Measurements from ENCODE around the gene HMGCS2. TPM values are rescaled to one million over a fixed set of nuclear protein-coding genes. Genes with fewer than 3 reads are reported as not detected.
A peak's percentile ranks its signal among the peaks of the same experiment; 100 is the strongest.
"Not testable (repeated sequence)": the region's sequence is repeated elsewhere in the genome, so short reads cannot be mapped to it uniquely, and the experiment has no call there.

HMGCS2 gene
- total RNA-seq, 1 experiment from 2014 or later, result not detected

DNA sequence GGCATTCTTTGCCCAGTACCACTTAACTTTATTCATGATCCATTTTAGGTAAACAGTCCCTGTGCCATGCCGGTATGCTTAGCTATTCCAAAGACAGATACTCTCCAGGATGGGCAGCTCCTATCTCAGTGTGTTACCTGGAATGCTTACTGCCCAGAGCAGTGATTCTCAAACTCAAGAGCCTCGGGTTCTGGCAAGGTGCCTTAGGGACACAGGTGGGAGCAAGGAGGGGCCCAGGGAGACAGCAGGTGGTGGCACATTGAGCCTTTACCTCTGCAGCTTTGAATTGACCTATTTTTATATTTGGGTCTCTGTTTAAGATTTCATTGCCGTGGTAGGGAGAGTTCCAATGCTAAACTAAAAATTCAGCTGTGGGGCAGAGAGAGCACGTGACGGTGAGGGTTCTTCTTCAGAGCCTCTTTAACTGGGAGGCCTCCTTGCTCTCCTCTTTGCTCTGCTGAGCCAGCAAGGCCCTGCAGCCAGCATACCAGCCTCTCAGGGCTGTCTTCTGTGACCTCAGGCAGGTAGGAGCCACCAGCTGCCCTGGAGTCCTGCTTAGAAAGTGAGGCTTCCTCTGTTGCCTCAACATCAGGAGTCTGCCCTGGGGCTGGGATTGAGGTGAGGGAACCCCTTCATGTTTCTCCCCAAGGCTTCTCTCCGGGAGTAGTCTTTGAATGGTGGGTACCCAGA, 36.8 kb downstream of the HMGCS2 start:
- DNase-seq (ENCODE audit: low read depth), result no peak

DNA sequence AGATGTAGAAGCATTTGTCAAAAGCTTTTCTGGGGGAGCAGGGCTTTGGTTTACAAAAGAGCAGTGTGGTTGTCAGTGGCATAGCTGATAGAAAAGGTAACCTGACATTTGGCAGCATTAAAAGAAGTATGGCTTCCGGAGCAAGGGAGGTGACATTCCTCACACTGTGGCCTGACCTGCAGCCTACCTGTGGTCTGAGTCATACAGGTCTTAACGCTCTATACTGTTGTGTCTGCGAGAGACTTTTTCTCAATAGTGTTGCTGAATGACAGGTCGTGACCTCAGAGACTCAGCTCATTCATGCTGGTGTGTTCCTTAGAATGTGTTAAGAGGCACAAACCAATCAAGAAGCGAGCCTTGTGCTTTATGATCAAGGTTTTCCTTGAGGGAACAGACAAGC, 37.6 kb downstream of the HMGCS2 start:
- DNase-seq (ENCODE audit: low read depth), result no peak

DNA sequence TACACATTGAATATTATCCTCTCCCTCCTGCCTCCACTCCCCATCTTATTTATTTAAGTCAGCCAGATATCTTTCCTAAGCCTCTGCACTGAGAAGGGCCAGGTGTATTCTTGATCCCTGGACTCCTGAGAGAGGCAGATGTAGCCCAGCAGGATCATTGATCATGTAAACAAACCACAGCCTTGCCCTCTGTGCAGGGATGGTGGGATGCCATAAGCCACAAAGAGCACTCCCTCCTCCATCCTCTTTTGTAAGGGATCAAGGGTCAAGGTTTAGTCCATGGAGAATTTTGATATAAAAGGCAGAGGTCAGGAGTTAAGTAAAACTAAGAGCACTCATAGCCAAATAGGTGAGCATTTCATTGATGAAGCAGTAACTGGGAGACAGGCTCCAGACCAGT, 39.7 kb downstream of the HMGCS2 start:
- DNase-seq (ENCODE audit: low read depth), result no peak

DNA sequence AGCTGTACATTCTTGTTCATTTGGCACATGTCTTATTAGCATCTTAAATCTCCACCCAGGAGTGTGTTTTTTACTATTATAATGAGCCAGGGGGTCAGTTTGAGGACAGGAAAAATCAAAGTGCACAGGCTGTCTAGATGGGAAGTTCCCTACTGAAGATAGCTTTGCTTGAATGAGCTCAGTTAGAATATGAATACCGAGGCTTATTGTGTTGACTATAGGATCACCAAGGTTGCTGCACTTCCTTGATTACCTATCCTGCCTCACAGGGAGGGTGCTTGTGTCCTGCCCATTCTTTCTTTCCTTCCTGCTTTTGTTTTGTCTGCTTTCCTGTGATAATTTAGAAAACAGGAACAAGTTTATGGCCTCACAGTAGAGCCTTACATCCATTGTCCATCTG, 40.7 kb downstream of the HMGCS2 start:
- no peak for DNase-seq (ENCODE audit: low read depth)

DNA sequence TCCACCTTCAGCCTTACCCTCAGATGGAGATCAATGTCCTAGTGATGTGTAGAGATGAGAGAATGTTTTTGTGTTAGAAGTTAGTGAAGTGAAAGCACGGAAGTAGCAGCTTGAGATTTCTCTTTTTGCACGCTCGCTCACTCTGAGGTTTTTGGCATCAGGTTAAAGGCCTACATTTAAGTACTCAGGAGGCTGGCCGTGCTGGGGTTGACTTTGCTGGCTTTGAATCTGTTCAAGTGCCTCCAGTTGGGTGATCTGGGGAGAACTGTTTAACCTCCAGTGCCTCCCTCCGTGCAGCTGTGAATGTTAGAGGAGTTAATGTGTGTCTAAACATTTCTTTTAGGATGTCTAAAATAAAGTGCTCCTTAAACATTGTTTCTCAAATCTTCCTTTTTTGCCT, 43.1 kb downstream of the HMGCS2 start:
- DNase-seq (ENCODE audit: low read depth), result no peak

DNA sequence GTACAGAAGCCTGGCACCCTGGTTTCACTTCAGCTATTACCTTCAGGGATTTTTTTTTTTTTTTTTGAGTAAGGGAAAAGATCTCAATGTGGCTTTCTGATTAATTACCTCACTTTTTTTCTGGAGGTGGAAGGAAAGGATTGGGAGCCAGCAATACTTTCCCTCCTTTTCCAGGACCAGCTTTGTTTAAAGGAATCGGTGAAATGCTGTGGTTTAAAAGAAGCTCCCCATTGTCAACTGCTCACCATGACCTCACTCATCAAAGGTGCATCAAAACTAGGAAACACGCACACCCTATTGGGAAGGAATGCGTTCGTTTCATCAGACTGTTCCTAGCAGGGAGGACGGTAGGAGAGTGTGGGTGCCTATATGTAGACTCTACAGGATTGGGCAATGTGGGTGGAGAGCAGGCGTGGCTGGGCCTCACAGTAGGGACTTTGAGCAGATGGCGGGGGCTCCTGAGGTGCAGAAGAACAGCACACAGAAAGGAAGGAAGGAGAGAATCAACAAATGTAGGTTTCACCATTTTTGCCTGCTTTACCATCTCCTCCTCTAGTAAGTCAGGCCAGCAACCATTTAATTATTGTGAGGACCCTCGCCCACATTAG, 44.0 kb downstream of the HMGCS2 start:
- DNase-seq (ENCODE audit: low read depth), result no peak

DNA sequence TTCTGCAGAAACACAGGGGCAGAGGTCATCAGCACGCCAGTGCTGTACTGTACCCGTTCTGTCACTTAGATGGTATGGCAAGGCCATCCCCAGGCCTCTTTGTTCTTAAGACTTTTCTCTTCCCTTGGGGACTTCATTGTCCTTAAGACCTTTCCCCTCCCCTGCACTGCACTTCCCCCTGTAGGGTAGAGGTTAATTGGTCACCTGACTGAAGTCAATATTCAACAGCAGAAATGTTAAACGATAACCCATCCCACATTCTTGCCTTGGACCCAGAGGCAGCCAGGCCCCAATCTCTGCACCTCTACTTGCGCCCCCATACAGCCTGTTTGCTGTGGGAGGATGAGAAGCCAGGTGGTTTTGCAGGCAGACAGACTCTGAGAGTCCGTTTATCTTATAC, 46.8 kb downstream of the HMGCS2 start:
- DNase-seq (ENCODE audit: low read depth), result no peak

DNA sequence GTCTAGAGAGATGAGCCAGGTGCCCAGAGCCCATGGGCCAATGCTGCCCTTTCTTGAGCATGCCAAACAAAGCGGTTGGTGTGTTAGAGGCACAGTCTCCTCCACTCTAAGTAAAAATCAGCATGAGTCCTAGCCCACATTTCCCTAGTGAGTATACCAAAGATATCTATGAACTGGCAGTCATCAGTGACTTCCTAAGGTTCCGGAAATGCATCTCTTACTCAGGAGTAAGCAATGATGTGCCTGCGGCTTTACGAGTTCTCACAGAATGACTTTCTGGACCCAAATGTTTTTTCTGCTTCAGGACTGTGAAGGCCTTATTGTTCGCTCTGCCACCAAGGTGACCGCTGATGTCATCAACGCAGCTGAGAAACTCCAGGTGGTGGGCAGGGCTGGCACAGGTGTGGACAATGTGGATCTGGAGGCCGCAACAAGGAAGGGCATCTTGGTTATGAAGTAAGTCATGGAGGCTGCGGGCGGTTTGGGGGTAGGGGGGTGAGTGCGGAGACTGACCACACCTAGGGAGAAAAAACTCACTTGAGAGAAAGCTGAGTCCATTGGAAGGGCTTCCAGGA, 47.8 kb downstream of the HMGCS2 start:
- DNase-seq (ENCODE audit: low read depth), result no peak

DNA sequence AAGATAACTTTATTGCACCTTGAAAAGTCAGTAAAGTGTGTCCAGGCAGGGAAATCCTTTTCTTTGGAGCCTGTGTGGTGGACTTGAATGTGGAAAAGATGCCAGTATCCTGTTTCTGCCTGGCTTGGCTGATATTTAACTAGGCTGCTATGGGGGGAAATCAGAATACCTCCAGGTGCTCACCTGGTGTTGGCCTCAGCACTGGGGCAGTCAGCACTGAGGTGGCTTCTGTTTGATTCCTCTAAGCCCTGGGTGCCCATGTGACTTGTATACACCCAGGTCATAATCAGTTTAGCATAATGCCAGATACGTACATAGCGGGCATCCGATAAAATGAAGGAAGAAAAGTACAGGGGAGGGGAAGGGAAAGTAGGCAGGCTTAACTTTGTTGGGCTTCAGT, 49.7 kb downstream of the HMGCS2 start:
- DNase-seq (ENCODE audit: low read depth), result no peak

DNA sequence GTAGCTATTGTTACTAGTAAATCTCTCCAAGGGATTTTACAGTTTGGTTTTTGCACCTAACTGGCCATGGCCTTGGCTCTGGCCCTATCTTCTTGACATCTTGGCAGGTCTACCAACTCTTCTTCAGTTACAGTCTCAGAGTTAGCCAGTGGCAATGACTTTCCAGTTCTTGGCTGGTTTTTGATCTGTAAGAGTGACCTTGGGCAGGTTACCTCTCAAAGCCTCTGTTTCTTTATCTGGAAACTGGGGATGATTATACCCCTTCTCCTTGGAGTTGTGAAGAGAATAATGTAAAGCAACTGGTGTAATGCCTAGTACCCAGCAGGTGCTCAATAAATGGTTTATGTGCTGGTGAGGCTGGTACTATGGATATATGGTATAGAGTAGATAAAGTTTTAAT, 50.3 kb downstream of the HMGCS2 start:
- no peak for DNase-seq (ENCODE audit: low read depth)

DNA sequence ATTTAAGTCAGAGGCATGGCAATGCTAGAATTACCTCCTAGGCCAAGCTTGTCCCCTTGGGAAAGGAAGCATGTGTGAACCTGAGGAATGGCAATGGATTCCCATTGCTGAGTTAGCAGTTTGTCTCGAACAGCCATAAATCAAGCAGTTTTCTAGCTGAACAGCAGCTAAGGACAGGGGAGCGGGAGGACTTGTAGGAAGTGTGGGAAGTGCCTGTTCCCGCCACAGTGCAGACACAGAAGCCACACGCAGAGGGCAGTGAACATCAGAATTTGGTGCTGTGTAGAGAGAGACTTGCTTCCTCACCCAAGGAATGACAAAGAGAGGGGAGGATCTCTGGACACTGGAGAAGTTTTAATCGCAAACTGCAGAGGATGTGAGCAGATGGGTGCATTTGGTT, 53.2 kb downstream of the HMGCS2 start:
- DNase-seq (ENCODE audit: low read depth), result no peak

DNA sequence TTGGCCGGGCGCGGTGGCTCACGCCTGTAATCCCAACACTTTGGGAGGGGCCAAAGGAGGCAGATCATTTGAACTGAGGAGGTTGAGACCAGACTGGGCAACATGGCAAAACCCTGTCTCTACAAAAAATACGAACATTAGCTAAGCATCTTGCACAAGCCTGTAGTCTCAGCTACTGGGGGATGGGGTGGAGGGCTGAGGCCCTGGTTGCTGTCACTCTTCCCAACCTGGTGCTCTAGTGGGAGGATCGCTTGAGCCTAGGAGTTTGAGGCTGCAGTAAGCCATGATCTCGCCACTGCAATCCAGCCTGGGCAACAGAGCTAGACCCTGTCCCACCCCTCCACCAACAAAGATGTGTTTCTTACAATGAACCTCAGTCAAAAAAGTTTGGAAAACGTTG, 54.1 kb downstream of the HMGCS2 start:
- no peak for DNase-seq (ENCODE audit: low read depth)

DNA sequence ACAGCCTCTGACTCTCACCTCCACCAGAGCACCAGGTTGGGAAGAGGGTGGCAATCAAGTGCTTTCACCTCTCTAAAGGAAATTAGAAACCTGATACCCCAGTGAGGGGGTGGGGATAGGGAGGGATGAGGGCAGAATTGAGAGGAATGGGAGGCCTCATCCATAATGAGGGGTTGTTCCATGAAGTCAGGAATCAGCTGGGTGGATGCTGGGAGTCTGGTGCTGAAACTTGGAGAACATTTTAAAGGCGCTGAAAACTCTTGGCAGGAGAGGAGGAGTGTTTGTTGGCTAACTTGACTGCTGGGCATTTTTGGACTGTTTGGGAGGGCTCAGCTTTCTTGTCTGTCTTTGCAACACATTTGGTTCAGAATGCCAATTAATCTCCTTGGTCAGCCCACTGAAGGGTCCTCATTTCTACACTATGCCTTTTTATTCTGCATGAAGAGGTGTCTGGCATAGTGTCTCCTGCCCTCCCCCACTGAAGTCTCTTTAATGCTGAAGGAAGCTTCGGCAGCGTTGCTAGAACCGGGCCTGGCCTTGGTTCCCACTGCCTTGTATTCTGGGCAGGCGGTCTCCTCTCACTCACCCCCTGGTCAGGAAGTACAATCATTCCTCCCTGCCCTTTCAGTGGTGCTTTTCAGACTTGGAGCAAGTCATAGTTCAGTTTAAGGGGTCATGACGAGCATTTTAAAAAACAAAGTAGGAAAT, 54.8 kb downstream of the HMGCS2 start:
- DNase-seq (ENCODE audit: low read depth), result no peak

DNA sequence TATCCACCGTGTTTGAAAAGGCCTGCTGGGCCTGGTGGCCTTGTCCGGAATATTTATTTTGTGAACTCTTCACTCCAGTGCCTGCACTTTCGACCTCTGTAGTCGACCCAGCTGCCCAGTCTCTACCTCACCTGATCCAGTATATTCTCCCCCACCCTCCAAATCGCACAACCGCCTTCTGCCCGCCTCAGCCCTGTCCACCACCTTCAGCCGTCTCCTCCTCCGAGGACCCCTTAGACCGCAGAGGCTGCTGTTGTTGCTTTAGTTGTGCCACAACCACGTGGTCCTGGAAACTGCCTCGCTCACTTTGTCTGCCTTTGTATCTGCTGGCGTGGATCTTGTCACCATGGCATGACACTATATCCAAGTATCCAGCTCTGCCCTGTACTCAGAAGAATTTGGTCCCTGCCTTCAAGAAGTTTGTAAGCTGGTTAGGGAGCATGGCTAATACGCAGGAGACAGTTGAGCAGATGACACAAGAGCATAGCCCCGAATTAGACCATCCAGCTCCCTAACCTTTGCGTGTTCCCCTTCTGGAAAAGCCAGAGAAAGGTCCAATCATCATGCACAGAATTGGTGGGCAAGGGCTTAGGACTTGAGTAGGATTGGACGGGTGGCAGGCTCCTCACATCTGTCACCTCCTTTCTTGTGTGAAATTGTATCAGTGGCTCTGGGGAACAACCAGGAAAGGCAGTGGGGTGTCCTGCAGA, 55.5 kb downstream of the HMGCS2 start:
- no peak for DNase-seq (ENCODE audit: low read depth)

DNA sequence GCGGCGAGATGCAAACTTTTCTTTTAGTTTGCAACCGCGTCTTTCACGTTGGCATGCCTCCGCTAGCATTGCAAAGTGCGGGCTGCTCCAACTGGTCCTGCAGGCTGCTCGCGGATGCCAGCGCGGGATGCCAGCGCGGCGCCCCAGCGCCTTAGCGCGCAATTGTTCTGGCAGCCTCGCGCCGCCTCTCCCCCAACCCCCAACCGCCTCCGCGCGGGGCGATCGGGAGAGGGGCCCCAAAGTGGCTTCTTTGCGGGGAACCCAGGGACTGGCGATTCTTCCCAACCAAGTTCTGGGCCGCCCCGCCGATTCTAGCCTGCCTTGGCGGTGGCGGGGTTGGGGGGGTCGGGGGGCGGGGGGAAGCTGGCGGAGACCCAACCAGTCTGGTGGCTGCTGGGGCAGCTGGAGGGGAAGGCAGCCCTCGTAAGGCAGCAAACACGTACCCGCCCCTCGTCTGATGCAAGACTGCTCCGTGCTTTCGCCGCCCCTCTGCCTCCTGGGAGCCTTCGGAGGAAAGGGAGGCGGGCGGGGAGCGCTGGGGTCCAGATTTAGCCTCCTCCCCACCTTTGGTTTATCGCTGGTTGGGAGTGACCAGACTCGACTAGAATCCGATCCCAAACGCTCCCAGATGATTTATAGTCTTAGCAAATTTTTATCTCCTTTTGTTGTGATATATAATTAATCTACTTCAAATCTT, 56.2 kb downstream of the HMGCS2 start:
- DNase-seq (ENCODE audit: low read depth), result peak; percentile 79

DNA sequence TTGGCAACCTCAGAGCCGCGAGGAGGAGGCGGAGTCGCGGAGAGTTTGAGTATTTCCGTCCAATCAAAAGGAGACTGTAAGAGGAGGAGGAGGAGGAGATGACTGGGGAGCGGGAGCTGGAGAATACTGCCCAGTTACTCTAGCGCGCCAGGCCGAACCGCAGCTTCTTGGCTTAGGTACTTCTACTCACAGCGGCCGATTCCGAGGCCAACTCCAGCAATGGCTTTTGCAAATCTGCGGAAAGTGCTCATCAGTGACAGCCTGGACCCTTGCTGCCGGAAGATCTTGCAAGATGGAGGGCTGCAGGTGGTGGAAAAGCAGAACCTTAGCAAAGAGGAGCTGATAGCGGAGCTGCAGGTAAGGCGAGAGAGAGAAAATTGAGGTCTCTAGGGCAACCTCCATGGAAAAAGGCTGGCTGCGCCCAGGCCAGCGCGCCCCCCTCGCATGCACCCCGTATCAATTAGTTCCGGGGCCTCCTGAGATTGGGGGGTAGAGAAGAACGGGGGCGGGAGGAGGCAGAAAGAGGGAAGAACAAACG, 56.8 kb downstream of the HMGCS2 start, which contains the start of gene PHGDH:
PHGDH (plus strand) TSS at position 131 of the 538 bp plus-strand sequence; CDS start at position 220, 89 bp downstream.
- DNase-seq (ENCODE audit: low read depth), result peak; percentile 88

DNA sequence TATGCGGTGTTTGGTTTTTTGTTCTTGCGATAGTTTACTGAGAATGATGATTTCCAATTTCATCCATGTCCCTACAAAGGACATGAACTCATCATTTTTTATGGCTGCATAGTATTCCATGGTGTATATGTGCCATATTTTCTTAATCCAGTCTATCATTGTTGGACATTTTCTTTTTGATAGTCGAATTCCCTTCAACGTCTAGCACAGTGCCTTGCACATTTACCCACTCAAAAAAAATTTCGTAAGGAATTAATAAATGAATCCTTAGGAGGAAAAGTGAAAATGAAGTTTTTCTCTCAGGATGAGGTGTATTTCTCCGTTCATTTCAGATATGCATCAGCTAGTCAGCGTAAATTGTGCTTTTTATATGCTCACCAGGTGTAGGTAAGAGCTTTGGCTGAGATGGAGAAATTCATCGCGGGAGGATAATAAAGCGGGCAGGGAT, 57.3 kb downstream of the HMGCS2 start:
- not testable (repeated sequence) for DNase-seq (ENCODE audit: low read depth)

DNA sequence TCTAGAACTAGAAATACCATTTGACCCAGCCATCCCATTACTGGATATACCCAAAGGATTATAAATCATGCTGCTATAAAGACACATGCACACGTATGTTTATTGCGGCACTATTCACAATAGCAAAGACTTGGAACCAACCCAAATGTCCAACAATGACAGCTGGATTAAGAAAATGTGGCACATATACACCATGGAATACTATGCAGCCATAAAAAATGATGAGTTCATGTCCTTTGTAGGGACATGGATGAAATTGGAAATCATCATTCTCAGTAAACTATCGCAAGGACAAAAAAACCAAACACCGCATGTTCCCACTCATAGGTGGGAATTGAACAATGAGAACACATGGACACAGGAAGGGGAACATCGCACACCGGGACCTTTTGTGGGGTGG, 62.1 kb downstream of the HMGCS2 start:
- DNase-seq (ENCODE audit: low read depth), result not testable (repeated sequence)

DNA sequence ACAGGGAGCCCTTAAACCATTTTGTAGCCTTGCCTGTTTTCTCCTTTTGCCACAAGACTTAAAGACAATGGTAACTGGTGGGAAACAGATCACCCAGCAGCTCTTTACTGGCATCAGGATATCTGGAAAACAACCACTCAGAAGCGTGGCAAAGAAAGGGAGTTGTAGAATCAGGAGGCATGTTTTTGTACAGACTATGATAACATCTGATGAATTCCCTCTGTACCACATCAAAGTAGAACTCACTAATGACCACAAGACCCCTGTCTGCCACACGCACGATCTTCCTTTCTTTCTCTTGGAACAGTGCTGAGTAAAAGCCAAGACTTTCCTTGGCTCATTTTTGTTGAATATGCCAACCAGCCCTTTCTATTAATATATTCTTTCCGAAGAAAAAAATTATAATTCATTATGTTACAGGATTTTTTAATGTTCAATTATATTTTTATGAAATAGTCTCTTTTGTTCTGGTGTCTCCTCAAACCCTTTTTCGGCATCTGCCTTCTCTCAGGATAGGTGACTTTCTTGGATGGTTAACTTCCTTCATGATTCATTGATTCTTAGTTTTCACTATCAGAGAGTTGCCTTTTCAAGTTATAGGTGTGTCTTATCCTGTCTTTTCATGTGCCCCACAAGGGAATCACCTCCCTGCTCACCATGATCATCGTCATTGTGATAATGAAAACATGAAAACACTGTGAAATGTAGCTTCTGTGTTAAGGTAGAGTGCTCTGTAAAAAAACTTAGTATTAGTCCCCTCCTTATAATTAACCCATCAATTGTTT, 64.8 kb downstream of the HMGCS2 start:
- DNase-seq (ENCODE audit: low read depth), result peak; percentile 86

DNA sequence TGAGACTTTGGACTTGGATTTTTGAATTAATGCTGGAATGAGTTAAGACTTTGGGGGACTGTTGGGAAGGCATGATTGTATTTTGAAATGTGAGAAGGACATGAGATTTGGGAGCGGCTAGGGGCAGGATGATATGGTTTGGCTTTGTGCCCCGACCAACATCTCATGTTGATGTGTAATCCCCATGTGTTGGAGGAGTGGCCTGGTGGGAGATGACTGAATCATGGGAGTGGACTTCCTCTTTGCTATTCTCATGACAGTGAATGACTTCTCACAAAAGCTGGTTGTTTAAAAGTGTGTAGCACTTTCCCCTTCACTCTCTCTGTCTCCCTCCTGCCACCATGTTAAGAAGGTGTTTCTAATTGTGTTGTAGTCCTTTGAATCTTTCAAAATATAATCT, 66.3 kb downstream of the HMGCS2 start:
- DNase-seq (ENCODE audit: low read depth), result peak; percentile 92

All from RPMI7951 (cell line).